Activated gamma-delta T cell treated with Interleukin-2 at 50 U/mL for 16 hours (primary cell): ENCODE measurements around the gene TEKTIP1.

Source experiments
- DNase-seq: peaks from one replicate; pipeline ENCODE4 v3.0.0-alpha.2; 2020

The TEKTIP1 gene

DNA sequence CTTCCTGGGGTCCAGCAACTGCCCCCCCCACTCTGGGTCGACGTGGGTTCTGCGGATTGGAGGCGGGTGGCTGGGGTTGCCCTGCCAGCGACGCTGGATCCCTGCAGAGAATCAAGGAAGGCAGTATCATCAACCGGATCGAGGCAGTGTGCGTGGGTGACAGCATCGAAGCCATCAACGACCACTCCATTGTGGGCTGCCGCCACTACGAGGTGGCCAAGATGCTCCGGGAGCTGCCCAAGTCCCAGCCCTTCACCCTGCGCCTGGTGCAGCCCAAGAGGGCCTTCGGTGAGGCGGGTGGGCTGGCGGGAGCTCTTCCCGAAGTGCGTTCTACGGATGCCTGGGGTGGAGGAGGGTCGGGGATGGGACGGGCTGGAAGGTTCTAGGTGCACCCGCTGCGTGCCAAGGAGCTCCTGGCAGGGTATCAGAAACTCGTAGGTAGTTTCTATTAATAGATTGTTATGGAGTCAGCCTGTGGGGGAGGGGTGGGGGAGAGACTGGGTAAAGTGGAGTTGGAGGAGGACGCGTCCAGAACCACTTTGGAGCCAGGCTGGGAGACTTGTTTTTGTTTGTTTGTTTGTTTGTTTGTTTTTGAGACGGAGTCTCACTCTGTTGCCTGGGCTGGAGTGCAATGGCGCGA lies 47.9 kb downstream of the TEKTIP1 start:
- DNase-seq: no peak

DNA sequence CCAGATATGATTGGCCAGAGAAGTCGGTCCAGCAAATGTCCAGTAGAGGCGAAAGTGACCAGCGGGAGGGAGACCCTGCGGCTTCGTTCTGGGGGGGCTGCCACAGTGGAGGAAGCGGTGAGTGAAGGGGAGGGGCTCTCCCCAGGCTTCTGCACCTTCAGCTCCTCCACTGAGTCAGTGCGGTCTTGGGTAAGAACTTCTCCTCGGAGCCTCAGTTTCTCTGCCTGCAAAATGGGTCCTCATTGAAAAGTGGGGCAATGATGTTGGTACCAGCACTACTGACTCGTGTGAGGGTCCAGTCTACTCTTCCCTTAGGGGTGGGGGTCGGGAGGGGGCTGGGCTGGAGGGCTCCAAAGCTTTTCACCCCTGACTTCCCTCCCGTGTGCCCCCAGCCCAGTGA lies 50.5 kb downstream of the TEKTIP1 start:
- no peak for DNase-seq

DNA sequence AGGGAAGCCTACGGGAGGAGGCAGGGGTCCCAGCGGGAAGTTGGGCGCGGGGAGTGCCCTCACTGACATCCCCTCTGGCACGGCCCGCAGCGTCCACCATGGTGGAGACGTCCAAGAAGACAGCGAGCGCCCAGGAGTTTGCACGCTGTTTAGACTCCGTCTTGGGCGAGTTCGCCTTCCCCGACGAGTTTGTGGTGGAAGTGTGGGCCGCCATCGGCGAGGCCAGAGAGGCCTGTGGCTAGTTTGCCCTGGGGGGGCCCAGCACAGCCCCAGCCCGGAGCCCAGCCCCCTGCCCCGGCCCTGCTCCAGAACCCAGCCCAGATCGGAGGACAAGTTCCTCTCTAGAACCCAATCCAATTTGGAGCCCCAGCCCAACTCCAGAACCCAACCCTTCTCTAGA lies 51.0 kb downstream of the TEKTIP1 start:
- no peak for DNase-seq

DNA sequence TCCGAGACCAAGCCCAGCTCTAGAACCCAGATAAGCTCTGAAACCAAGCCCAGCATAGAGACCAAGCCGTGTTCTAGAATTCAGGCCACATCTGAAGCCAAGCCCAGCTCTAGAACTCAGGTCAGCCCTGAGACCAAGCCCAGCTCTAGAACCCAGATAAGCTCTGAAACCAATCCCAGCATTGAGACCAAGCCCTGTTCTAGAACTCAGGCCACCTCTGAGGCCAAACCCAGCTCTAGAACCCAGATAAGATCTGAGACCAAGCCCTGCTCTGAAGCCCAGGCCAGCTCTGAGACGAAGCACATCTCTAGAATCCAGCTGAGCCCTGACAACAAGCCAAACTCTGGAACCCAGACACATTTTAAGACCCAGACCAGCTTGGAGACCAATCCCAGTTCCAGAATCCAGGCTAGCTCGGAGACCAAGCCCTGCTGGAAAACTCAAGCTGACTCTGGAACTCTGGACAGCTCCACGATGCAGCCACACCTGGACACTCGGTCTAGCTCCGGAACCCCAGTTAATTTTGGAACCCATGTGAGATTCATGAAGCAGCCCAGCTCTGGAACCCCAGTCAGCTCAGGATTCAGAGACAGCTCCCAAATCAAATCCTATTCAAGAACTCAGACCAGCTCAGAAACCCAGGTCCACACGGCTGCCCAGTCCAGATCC lies 52.2 kb downstream of the TEKTIP1 start:
- DNase-seq: no peak

DNA sequence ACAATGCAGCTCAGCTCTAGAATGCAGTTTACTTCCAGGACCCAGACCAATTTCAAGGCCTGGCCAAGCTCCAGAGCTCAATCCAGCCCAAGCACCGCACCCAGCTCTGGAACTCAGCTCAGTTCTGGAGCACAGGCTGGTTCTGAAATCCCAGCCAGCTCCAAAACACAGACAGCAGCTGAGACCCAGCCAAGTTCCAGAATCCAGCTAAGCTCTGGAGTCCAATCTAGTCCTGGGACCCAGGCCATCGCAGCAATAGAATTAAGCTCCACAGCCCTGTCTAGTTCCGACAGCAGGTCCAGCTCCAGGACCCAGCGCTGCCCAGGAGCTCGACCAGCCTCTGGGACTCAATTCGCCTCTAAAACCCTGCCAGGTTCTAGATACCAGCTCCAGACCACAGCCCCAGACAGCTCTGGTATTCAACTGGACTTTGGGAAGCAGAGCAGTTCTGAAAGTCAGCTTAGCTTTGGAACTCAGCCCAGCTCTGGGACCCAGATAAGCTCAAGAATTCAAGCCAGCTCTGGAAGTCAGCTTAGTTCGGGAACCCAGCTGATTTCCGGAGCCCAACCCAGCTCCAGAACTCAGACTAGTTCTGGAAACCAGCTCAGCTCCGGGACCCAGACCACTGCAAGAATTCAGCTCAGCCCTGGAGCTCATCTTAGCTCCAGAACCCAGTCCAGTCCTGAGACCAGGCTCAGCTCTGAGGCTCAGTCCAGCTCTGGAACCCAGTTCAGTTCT lies 53.1 kb downstream of the TEKTIP1 start:
- DNase-seq: no peak

DNA sequence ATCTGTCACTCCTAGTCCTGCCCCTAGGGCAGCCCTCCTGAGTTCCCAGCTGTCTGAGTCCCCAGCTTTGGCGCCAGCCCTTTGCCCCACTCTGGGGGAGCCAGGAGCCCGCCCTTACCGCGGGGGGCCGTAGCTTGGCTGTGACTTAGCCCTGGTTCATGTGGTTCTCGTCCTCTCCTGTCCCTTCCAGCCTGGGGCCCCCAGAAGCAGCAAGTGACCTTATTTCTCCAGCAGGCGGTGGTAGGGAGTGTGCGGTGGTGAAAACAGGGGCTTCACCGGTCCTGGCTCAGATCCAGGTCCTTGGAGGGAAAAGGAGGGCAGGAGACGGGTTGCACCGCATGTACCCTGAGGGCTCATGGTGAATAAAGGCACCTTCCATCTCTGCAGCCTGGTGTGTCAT lies 54.2 kb downstream of the TEKTIP1 start:
- no peak for DNase-seq
